MM.1S (cell line): ENCODE data around the gene TMEM135.
A peak's percentile ranks its signal among the peaks of the same experiment; 100 is the strongest.

Experiments used
- DNase-seq: peaks from one replicate; pipeline ENCODE4 v3.0.0-alpha.2; 2015
- H2AFZ ChIP-seq: fragments of 300-600 bp; sonication (generic); 2 replicates; pipeline ENCODE4 v1.6.0; 2016; ENCODE audit warnings: antibody characterized with exemption, low read length
- H3F3A ChIP-seq: fragments of 300-600 bp; sonication (generic); 2 replicates; pipeline ENCODE4 v1.6.1; 2016; ENCODE audit warnings: mild to moderate bottlenecking, antibody characterized with exemption, low read length, moderate library complexity, mixed read lengths; ENCODE audit not compliant: insufficient read depth
- H3K27ac ChIP-seq: fragments of 300-600 bp; sonication (generic); 2 replicates; pipeline ENCODE4 v1.5.1; 2016; ENCODE audit warnings: mild to moderate bottlenecking, low read length
- H3K27me3 ChIP-seq: fragments of 300-600 bp; sonication (generic); replicated peaks from 2 replicates; pipeline ENCODE4 v1.6.0; 2016; ENCODE audit warnings: low read length; ENCODE audit not compliant: insufficient read depth
- H3K36me3 ChIP-seq: fragments of 300-600 bp; sonication (generic); replicated peaks from 2 replicates; pipeline ENCODE4 v1.6.1; 2016; ENCODE audit warnings: mild to moderate bottlenecking, low read length, mixed read lengths; ENCODE audit not compliant: insufficient read depth
- H3K4me1 ChIP-seq: fragments of 300-600 bp; sonication (generic); 2 replicates; pipeline ENCODE4 v1.6.1; 2016; ENCODE audit warnings: low read length, mixed read lengths
- H3K4me2 ChIP-seq: fragments of 300-600 bp; sonication (generic); 2 replicates; pipeline ENCODE4 v1.6.0; 2016; ENCODE audit warnings: low read depth, low read length
- H3K4me3 ChIP-seq: fragments of 300-600 bp; sonication (generic); 2 replicates; pipeline ENCODE4 v1.5.1; 2016; ENCODE audit warnings: low read length, mixed read lengths
- H3K79me2 ChIP-seq: fragments of 300-600 bp; sonication (generic); 2 replicates; pipeline ENCODE4 v1.6.1; 2016; ENCODE audit warnings: mixed run types, low read length, mixed read lengths
- H3K9ac ChIP-seq: fragments of 300-600 bp; sonication (generic); 2 replicates; pipeline ENCODE4 v1.6.1; 2016; ENCODE audit warnings: low read length, mixed read lengths
- H3K9me2 ChIP-seq: fragments of 300-600 bp; sonication (generic); replicated peaks from 2 replicates; pipeline ENCODE4 v1.6.1; 2016; ENCODE audit warnings: mild to moderate bottlenecking, low read length, mixed read lengths; ENCODE audit not compliant: insufficient read depth
- H3K9me3 ChIP-seq: fragments of 300-600 bp; sonication (generic); replicated peaks from 2 replicates; pipeline ENCODE4 v1.6.1; 2016; ENCODE audit warnings: mild to moderate bottlenecking, low read length, mixed read lengths; ENCODE audit not compliant: insufficient read depth
- H4K20me1 ChIP-seq: fragments of 300-600 bp; sonication (generic); 2 replicates; pipeline ENCODE4 v1.6.1; 2016; ENCODE audit warnings: mild to moderate bottlenecking, low read length, moderate library complexity, mixed read lengths; ENCODE audit not compliant: insufficient read depth
- EZH2 ChIP-seq: fragments of 300-600 bp; sonication (generic); optimal IDR thresholded peaks from 2 replicates; pipeline ENCODE3; 2017; ENCODE audit warnings: low read depth, mild to moderate bottlenecking, antibody characterized with exemption, low read length, mixed read lengths
- EZH2phosphoT487 ChIP-seq: fragments of 300-600 bp; sonication (generic); IDR thresholded peaks from 2 replicates; pipeline ENCODE4 v1.6.1; 2018; ENCODE audit warnings: antibody characterized with exemption, low read length
- TF ChIP-seq, protein P1 (sequence below): fragments of 300-600 bp; sonication (generic); IDR thresholded peaks from 2 replicates; pipeline ENCODE4 v1.5.1; 2016; ENCODE audit warnings: antibody characterized with exemption, low read length, mixed read lengths

The TMEM135 gene

DNA sequence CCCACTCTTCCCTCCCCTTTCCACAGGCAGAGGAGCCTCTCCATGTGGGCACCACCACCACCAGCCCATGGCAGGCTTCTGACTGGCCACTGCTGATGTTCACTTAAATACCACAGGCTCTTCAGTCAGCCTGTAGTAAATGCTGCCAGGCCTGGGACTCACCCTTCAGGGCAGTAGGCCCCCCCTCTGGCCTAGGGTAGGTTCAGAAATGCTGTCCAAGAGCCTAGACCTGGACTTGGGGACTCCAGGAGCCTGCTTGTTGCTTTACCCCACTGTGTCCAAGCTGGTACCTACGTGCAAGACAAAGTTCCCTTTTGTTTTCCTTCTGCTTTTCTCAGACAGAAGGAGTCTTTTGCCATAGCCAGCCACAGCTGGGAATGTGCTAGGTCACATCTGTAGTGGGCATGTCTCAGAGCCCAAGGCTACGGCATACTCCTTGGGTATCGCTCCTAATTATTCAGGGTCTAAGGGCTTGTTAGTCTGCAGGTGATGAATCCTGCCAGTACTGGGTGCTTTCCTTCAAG, 38.6 kb downstream of the TMEM135 start:
- H3F3A ChIP-seq = no peaks in the 10 kb centered on the region
- H3K9me2 ChIP-seq = no peaks in the 10 kb centered on the region
- no peaks in the 10 kb centered on the region for H3K36me3 ChIP-seq
- no peak overlapping the region for H3K9ac ChIP-seq
- no peaks in the 10 kb centered on the region for H3K4me1 ChIP-seq
- H3K9me3 ChIP-seq = no peaks in the 10 kb centered on the region
- no peaks in the 10 kb centered on the region for H4K20me1 ChIP-seq
- DNase-seq = no peak
- TF ChIP-seq, protein P1, sequence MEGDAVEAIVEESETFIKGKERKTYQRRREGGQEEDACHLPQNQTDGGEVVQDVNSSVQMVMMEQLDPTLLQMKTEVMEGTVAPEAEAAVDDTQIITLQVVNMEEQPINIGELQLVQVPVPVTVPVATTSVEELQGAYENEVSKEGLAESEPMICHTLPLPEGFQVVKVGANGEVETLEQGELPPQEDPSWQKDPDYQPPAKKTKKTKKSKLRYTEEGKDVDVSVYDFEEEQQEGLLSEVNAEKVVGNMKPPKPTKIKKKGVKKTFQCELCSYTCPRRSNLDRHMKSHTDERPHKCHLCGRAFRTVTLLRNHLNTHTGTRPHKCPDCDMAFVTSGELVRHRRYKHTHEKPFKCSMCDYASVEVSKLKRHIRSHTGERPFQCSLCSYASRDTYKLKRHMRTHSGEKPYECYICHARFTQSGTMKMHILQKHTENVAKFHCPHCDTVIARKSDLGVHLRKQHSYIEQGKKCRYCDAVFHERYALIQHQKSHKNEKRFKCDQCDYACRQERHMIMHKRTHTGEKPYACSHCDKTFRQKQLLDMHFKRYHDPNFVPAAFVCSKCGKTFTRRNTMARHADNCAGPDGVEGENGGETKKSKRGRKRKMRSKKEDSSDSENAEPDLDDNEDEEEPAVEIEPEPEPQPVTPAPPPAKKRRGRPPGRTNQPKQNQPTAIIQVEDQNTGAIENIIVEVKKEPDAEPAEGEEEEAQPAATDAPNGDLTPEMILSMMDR = no peak
- TF ChIP-seq EZH2phosphoT487 (no peak), EZH2 (no peak)
- no peaks in the 10 kb centered on the region for H3K27me3 ChIP-seq
- H3K4me3 ChIP-seq = no peak overlapping the region
- H2AFZ ChIP-seq = no peak overlapping the region
- H3K4me2 ChIP-seq = no peak overlapping the region
- H3K27ac ChIP-seq = no peak overlapping the region
- no peaks in the 10 kb centered on the region for H3K79me2 ChIP-seq

DNA sequence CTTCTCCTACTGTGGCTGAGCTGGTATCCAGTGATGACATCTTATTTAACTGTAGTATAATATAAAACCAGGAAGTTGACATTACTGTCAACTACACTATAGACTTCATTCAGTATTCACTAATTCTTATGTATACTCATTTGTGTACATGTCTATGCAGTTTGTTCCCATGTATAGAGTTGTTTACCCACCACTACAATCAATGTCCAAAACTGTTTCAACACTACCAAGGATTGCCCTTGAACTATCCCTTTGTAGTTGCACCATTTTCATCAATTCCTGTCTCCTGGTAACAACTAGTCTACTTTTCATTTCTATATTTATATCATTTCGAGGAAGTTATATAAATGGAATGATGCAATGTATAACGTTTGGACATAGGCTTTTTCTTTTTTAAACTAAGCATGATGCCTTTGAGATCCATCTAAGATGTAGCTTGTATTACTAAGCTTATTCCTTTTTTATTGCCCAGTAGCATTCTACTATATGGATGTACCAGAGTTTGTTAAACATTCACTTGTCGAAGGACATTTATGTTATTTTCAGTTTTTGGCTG, 39.2 kb downstream of the TMEM135 start:
- H3K4me2 ChIP-seq = no peak overlapping the region
- H3K9me3 ChIP-seq = no peaks in the 10 kb centered on the region
- no peak for DNase-seq
- no peak overlapping the region for H3K27ac ChIP-seq
- H3F3A ChIP-seq = no peaks in the 10 kb centered on the region; the same call in 1 of the 2 replicates
- H3K27me3 ChIP-seq = no peaks in the 10 kb centered on the region
- H3K36me3 ChIP-seq = no peaks in the 10 kb centered on the region
- no peak overlapping the region for H2AFZ ChIP-seq
- H3K4me3 ChIP-seq = no peak overlapping the region
- no peaks in the 10 kb centered on the region for H4K20me1 ChIP-seq
- no peaks in the 10 kb centered on the region for H3K79me2 ChIP-seq
- H3K9me2 ChIP-seq = no peaks in the 10 kb centered on the region
- TF ChIP-seq EZH2 (no peak), EZH2phosphoT487 (no peak)
- TF ChIP-seq, protein P1 = no peak
- 0 out of 2 replicates have a peak, but pooled peaks cover 2% of the 10 kb centered on the region for H3K4me1 ChIP-seq
- no peak overlapping the region for H3K9ac ChIP-seq

DNA sequence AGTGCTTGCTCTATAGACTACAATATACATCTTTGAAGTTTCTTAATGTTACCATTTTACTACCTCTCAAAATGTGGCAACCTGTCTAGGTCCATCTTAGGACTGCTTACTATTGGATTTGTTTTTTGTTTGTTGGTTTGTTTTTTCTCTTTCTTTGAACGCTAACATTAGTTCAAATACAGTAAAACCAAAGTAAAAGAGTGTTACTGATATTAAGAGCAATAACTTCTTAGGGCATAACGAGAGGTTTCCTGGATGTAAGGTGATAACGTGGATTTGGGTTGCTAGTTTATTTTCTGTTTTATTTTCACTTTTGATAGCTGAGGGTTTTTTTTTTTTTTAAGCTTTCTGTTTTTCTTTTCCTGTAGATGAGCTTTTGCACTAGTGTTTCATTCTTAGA, 43.6 kb downstream of the TMEM135 start:
- Histone ChIP-seq H3K27ac (peak overlapping the region; percentile 11; the same call in 1 of the 2 replicates), H3K36me3 (no peaks in the 10 kb centered on the region), H3K9me2 (no peaks in the 10 kb centered on the region), H3K9ac (peak overlapping the region; percentile 16; the same call in 1 of the 2 replicates), H3F3A (no peaks in the 10 kb centered on the region; the same call in 1 of the 2 replicates), H3K27me3 (no peaks in the 10 kb centered on the region), H3K79me2 (0 out of 2 replicates have a peak, but pooled peaks cover 6% of the 10 kb centered on the region), H3K4me1 (0 out of 2 replicates have a peak, but pooled peaks cover 2% of the 10 kb centered on the region), H4K20me1 (no peaks in the 10 kb centered on the region), H3K4me3 (peak overlapping the region; percentile 38), H3K9me3 (no peaks in the 10 kb centered on the region), H3K4me2 (peak overlapping the region; percentile 32), H2AFZ (peak overlapping the region; percentile 6; the same call in 1 of the 2 replicates)
- peak; percentile 69 for DNase-seq
- TF ChIP-seq EZH2phosphoT487 (no peak), EZH2 (no peak)
- TF ChIP-seq, protein P1 = no peak
